Stimulated activated CD4-positive, alpha-beta T cell treated with anti-CD3 and anti-CD28 coated beads, TNF-alpha, amount 100 ng/mL, for 48 hours (primary cell): ENCODE measurements around the gene LSM12.
A peak's percentile ranks its signal among the peaks of the same experiment; 100 is the strongest.
"Not testable (repeated sequence)": the region's sequence is repeated elsewhere in the genome, so short reads cannot be mapped to it uniquely, and the experiment has no call there.

Experiments used
- DNase-seq, 3 donors: peaks; one replicate each; pipeline ENCODE4 v3.0.0-alpha.2; 2020; ENCODE audit warnings: low read depth in 3 of 3

Gene LSM12

GRCh38 chr17:44007346-44008204 lies 58.9 kb downstream of the LSM12 start:
- no peak for DNase-seq

DNA sequence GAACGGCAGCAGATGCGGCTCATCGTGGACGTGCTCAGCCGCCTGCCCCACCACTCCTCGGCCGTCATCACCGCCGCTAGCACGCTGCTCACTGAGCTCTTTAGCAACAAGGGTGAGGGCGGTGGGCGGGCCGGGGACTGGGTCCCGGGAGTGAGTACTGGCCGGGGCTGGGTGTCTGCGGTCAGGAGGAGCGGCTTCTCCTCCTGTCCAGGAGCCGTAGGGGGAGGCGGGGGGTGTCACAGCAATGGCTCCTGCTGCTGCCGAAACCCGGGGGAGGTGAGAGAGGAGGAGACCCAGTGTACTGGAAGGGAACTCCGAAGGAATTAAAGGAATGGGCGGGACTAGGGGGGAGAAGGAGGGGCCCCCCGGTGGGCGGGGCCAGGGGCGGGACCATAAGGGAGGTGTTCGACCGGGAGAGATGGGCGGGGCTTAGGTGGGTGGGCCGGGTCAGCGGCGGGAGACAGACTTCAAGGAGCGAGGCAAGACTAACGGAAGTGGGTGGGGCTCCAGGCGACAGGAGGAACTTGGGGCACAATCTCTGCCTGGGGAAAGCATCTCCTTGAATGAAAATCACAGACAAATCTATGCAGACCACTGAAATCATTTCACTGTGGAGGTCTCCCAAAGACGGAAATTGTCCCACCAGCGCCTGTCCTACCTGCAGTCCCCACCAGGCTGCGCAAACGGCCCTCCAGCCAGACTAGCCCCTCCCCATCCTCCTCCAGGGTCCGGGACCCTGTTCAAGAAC lies 59.7 kb downstream of the LSM12 start:
- peak; percentile 98 to 100 (median 99) for DNase-seq

GRCh38 chr17:44006272-44006597 lies 60.2 kb downstream of the LSM12 start:
- DNase-seq = no peak

DNA sequence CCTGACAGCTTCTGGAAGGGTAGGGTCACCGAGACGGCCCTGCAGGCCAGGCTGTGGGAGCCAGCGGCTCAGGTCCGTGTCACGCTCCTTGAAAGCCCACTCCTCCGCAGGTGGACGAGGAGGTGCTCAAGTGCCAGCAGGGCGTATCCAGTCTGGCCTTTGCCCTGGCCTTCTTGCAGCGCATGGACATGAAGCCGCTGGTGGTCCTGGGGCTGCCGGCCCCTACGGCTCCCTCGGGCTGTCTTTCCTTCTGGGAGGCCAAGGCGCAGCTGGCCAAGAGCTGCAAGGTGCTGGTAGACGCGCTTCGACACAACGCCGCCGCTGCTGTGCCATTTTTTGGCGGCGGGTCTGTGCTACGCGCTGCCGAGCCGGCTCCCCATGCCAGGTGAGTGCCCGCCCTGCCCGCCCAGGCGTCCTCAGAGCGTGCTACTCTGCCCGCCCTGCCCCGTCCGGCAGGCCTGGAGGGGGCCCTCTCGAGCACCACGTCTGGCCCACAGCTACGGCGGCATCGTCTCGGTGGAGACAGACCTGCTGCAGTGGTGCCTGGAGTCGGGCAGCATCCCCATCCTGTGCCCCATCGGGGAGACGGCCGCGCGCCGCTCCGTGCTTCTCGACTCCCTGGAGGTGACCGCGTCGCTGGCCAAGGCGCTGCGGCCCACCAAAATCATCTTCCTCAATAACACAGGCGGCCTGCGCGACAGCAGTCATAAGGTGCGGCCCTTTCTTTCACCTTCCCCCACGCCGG lies 60.8 kb downstream of the LSM12 start:
- no peak for DNase-seq

- DNase-seq = no peak
These were observed 61.5 kb downstream of the LSM12 start for GRCh38 chr17:44004761-44005526.

- no peak for DNase-seq
These were observed 62.3 kb downstream of the LSM12 start, which contains the start of gene NAGS for GRCh38 chr17:44004077-44004760. Gene NAGS (plus strand): TSS chr17:44004622. CDS start chr17:44004664, 42 bp downstream.

DNA sequence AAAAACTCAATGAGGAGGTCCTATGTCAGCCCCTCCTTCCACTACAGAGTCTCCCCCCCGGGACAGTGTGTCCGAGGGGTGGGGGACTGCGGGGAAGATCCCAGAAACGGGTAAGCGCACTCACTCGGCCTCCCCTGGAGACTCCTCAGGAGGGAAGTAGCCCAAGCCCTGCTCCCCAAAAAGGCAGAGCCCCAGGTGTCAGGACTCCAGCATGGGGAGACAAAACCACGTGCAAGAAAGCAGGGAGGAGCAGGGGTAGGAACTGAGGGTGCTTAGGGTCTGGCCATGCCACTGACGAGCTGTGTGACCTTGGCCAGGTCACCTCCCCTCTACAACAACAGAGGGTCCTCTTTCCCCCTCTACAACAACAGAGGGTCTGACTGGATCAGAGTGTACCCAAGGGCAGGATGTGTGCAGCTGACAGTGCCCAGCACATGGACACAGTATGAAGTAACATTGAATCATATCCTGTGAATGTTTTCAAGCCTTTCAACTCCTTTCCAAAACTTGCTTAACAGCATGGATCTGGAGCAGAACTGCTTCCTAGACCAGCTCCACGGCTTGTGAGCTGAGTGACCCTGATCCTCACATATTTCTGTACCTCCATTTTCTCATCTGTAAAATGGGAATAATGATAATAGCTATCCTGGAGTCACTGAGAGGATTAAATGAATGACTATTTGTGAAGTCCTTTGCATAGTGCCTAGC lies 64.2 kb downstream of the LSM12 start:
- DNase-seq = no peak

DNA sequence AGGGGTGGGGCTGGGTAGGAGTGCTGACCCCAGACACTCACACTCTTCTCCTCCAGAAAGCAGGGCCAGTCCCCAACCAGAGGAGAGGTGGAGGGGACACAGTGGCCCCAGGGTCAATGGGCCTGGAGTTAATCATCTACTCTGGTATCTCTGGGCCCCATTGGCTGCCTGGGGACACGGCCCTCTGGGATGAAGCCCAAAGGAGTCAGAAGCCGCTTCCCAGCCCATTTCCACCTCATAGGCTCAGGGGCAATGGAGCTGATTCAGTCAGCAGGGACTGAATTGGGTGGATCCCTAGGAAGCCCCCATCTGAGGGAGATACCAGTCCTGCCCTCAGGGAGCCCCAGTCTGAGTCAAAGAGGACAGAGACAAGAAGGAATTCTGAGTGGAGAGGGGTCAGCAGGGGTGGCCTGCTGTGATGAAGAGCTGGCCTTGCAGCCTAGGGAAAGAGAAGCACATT lies 65.0 kb downstream of the LSM12 start:
- no peak for DNase-seq

DNA sequence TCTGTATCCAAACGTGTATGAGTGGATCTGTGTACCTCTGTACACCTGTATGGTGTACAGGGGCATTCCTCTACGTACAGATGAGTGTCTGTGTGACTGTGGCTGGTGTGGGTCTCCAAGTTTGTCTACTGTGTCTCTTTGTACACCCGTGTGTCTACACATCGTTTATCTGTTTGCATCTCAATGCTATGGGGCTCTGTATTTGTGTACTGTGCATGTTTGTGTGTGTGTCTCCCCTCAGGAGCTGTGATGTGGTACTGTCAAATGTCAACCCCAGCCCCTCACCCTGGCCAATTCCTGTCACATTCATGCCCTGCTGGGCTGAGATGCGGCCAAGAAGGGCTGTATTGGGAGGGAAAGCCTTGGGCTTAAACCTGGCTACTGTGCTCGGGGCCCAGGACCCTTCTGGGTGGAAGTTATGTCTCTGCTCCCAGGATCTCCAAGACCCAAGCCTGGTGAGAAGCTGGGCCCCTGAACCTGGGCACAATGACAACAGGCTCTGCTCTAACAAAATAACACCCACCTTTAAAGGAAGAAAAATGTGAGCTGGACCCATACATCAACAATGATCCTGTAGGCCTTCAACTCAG lies 65.5 kb downstream of the LSM12 start:
- no peak for DNase-seq

- no peak for DNase-seq
These were observed 66.2 kb downstream of the LSM12 start for GRCh38 chr17:44000141-44000860.

- DNase-seq = no peak
These were observed 67.4 kb downstream of the LSM12 start for GRCh38 chr17:43999024-43999423.

GRCh38 chr17:43998552-43998951 lies 67.9 kb downstream of the LSM12 start:
- DNase-seq = no peak

GRCh38 chr17:43997180-43997579 lies 69.3 kb downstream of the LSM12 start:
- DNase-seq = not testable (repeated sequence)

- DNase-seq = no peak
These were observed 71.4 kb downstream of the LSM12 start for GRCh38 chr17:43995150-43995471.

DNA sequence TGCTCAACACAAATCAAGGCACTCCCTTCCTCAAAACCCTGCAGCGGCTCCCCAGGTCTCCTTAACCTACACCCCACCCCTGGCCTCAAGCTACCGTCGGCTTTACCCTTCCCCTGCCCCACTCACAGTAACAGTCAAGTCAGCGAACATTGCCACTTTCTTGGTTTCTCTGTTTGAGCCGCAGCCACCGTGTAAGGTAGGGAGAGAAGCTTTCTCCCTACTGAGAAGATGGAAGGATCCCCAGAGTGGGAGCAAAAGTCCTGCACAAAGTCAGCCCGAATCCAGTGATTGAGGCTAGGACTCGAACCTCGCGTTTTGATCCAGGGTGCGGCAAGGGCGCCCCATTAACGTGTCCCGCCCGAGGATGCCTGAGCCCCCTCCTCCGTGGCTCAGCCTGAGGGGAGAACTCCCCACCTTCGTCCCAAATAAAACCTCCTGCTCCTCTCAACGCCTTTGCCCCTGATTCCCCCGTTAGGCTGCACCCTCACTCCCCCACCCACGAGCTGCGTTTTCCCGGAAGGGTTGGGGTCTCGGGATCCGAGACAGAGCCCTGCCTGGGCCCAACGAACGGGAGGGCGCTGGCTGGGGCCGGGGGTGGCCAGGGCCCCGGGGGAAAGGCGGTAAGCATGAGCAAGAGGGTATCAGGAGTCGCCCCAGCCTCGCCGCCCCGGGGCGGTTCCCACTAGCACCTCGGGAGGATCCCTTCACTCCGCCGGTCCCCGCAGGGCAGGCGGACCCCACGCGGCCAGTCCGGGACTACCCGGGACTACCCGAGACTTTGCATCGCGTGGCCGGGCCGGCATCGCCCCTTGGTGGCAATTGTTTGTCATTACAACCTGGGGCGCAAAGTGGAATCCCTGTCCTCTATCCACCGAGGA lies 72.0 kb downstream of the LSM12 start:
- peak; percentile 49 to 62 (median 62) for DNase-seq

GRCh38 chr17:43992641-43993040 lies 73.8 kb downstream of the LSM12 start:
- no peak for DNase-seq

DNA sequence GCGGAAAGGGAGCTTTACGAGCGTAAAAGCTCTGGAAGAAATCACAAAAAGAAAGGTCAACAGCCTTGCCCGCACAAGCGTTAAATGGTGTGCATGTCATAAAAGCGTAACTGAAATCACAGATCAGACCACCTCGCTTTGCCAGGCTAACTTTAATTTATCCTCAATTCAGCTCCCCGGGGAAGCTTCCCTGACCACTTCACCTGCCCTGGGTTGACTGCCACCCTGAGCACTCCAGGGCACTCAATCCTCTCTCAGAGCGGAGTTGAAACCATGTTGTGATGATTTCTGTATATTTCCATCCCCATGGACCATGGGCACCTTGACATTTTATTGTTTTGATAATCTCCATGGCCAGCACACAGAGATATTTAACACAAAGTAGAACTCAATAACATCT lies 78.2 kb downstream of the LSM12 start:
- DNase-seq = no peak
